Inflammatory macrophage treated with lipopolysaccharide for 4 hours (primary cell): ENCODE results near the gene PDE3B.

Experiments
- DNase-seq: peaks from one replicate; pipeline ENCODE4 v3.0.0-alpha.2; 2020

The PDE3B gene

GRCh38 chr11:14892036-14892556, 248.5 kb downstream of the PDE3B start, which contains the start of gene CYP2R1:
TSS of gene CYP2R1 (minus strand) at chr11:14892231. CDS start at chr11:14892205, 26 bp downstream.
- peak; percentile 97 for DNase-seq

DNA sequence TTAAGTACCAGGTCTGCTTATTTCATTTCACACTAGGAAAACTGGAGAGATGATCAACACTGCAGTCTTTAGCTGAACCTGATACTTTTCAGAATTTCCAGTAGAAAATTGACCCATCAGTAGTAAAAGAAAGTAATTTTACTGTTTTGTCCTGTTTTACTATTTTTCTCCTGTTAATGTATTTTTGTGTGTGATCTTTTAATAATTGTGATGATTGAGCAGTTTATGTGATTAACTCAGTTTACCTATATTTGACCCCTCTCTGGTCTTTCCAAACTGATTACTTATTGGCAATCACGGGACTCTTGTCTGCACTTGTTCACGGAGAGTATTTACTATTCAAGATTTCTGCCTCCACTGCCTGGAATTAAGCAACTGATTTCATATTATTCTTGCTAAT, 249.0 kb downstream of the PDE3B start:
- DNase-seq: no peak

DNA sequence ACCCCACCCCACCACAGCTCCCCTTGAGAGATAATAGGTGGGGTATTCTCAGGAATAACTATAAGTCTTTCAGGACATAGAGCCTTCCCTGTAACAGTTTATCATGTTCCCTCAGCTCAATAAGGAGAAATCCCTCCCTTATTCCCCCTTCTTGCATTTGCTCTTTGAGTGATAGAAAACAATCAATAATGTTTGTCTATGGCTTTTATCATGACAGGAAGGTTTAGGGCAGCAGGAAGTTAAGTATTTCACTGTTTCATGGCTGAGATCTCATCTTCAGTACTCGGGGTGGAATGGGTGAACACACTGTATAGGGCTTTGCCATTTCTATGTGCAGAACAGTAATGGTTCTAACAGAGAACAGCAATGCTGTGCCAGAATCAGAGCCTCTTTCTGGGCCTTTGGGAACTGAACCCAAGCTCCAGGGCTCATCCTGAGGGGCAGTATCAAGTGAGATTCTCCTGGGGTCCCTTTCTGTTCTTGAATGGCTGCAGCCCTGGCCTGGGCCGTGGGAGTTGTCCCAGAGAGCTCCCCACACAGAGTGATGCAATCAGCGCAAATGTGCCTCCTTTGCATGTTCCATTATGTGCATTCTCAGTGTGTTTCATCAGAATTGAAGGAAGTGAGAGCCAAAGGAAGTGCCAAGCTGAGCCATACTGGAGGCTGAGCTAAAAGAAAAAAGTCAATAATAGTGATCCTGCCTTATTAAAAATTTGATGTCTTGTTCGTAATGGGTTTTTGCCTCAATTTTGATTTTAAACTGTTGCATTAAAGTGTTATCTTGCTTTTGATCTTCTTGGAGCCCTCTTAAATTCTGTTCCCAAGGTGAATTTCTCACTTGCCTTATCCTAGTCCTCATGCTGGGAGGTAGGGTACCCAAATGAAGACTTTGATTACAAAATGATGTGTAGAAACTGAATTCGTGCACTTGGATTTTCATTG, 251.3 kb downstream of the PDE3B start:
- DNase-seq: peak; percentile 91

DNA sequence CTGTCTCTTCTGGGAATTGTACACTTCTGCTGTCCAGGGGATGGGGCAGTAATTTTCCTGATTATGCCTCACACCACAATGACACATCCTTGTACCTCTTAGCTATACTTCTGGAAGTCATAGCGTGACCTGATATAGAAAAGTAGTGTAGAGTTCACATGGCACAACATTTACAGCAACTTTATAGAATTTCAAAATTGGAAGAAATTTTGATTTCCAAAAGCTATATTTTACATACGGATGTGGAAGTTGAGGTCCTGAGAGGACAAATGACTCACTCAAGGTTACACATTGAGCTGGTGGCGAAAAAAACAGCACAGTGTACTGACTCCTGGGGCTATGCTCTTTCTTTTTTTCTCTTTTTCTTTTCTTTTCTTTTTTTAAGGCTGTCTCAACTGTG, 254.8 kb downstream of the PDE3B start:
- DNase-seq: peak; percentile 67

DNA sequence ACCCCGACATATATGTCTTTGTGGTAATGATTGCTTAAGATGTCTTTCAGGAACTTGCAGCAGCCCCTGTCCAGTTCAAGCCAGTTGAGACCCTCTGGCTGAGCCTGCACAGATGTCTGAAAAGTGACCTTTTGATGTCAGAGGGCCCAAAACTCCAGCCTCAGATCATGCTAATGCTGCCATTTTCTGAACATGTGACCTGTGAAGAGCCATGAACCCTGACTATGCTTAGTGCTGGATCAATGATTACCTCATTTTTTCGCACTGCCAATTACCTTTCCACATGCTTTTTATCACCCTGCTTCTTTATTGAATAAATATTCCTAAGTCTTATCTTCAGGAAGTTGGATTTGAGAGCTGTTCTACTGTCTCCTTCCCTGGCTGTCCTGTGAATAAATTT, 255.3 kb downstream of the PDE3B start:
- DNase-seq: no peak

DNA sequence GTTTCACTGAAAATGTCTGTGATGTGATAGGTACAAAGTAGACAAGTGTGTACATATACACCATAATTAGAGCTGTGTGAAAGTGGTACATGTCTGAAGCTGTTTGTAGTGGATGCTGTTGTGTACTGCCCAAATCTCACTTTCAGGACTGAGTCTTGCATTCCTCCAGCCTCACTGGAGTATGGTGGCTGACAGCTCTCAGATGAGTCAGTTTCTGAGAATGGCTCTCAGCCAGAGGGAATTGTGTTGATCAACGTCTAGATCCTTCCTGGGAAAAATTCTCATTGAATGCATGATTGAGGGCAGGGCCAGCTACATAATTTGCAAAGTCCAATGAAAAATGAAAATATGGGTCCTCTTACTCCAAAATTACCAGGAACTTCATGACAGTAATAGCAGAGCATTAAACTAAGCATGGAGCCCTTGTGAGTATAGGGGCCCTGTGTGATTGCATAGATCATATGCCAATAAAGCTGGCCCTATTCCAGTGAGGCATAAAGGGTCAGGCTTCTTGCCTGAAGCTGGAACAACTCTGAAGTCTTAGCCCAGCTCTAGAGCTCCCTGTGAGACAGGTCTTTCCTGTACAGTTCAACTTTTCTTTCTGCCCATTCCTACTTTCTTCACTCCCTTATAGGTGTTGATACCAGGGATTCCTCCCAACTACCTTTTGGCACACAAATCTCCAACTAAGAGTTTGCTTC, 259.2 kb downstream of the PDE3B start:
- no peak for DNase-seq

GRCh38 chr11:14904745-14905103, 261.1 kb downstream of the PDE3B start:
- DNase-seq: peak; percentile 71

- peak; percentile 49 for DNase-seq
Measured at GRCh38 chr11:14905104-14906033, 261.8 kb downstream of the PDE3B start.

DNA sequence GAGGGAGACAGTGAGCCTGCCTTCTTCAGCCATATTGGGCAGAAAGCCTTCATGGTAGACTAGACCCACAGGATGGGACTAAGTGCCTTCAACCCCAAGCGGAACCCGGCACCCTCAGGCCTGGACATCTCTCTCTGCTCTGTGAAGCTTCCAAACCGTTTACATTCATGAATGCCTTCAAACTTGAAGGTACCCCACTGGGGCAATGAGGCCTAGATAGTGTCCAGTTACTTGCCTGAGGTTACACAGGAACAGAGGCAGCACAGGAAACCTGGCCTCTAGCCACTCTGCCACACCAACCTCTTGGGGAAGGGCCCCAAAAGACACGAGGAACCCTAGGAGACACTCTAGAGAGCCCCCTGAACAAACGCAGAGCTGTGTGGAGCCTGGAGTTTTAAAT, 263.0 kb downstream of the PDE3B start:
- DNase-seq: no peak

DNA sequence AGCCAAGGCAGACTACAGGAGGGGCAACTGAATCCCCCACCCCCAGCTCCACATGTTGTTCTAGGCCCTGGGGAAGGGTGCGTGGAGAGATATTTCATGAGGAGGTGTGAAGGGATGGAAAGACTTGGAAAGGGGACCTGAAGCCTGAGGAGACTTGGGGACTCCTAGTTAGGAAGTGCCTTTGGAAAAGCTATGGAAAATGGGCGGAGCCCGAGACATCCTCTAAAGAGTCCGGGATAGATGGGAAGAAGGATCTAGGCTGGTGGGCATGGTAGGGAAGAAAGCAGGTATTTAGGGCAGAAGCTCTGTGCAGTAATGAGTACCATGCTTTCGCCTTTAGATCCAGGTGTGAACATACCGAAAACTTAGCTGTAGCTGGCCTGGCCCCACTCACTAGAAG, 263.4 kb downstream of the PDE3B start:
- DNase-seq: no peak

- peak; percentile 73 for DNase-seq
Measured at GRCh38 chr11:14907411-14908213, 264.0 kb downstream of the PDE3B start.

DNA sequence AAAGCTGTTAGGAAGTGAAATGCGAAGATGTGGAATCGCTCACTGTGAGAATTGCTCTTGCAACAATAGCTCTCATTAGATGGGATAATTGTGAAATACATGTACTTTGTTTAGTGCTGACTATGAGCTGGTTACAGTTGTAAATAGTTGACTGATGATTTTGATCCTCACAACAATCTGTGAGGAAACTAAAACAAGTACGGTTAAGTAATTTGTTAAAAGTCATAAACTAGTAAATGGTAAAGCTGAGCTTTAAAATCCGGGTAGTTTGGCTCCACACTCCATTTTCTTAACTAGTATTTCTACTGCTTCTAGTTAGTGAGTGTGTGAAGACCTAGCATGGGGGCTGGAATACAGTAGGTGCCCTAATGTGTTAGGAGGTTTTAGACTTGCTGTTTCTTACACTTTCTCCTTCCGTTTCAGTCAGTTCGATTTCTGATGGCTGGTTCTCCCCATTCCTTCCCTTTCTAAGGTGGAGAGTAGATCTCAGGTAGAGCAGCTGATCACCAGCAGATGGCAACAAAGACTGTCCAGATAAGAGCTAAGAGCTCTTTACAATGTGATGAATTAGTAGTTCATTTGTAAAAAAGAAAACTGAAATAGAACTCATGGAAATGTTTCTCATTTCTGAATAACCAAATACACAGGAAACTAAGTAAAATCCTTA, 264.7 kb downstream of the PDE3B start:
- peak; percentile 27 for DNase-seq

DNA sequence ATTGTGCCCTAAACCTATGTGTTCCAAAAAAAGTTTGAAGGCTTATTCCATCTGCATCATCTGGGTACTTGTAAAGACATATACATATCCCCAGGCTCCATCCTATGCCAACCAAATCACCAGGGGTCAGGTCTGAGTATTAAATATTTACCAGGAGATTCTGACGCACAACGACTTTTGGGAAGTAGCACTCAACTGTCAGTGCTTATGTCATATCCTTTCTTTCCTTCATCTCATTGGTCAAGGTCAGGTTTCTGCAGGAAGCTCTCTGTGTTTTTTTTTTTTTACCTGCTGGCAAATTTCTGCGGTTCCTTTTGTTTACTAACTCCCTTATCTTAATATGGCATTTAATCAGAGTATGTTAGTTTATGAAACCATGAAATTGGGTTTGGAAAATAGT, 270.9 kb downstream of the PDE3B start:
- DNase-seq: no peak

- DNase-seq: no peak
Measured at GRCh38 chr11:14916403-14916802, 272.8 kb downstream of the PDE3B start.
